ENCODE results near the gene ZBTB42.

ZBTB42 gene

DNA sequence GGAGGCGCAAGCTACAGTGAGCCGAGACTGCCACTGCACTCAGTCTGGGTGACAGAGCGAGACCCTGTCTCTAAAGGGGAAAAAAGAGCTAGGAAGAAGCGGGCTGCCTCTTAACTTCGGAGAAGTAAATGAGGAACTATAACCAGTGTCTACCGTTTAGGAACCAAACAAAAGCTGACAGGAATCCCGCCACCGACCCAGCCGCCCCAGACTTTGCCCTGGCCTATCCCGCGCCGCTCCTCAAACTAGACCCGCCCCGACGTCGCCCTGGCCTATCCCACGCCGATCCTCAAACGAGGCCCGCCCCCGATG lies 48.5 kb upstream of the ZBTB42 start:
- TF ChIP-seq ZNF248 (tag by site-specific recombination; IDR thresholded peaks at IDR 0.05) (no peak), GLIS2 (tag by site-specific recombination; IDR thresholded peaks at IDR 0.05) (no peak), GLIS1 (tag by site-specific recombination; IDR thresholded peaks at IDR 0.05) (no peak), KLF16 (tag by site-specific recombination; IDR thresholded peaks at IDR 0.05) (no peak), ZNF211 (tag by site-specific recombination; IDR thresholded peaks at IDR 0.05; ENCODE audit: low read depth) (no peak), ZNF266 (tag by site-specific recombination; IDR thresholded peaks at IDR 0.05; ENCODE audit: low read depth) (no peak), ZNF654 (tag by site-specific recombination; IDR thresholded peaks at IDR 0.05; ENCODE audit: low read depth) (no peak), ZNF157 (tag by site-specific recombination; IDR thresholded peaks at IDR 0.05) (no peak), ZNF112 (tag by site-specific recombination; IDR thresholded peaks at IDR 0.05) (no peak), SETDB1 (IDR thresholded peaks at IDR 0.05; ENCODE audit: insufficient read length, low read length) (no peak), ZNF660 (tag by site-specific recombination; IDR thresholded peaks at IDR 0.05) (no peak), ZNF837 (tag by site-specific recombination; IDR thresholded peaks at IDR 0.05) (no peak), GLI2 (tag by site-specific recombination; IDR thresholded peaks at IDR 0.05; ENCODE audit: borderline replicate concordance, low read depth) (no peak), ZNF404 (tag by site-specific recombination; IDR thresholded peaks at IDR 0.05) (no peak), ZNF175 (tag by site-specific recombination; IDR thresholded peaks at IDR 0.05) (no peak)
- TF ChIP-seq, protein P1, sequence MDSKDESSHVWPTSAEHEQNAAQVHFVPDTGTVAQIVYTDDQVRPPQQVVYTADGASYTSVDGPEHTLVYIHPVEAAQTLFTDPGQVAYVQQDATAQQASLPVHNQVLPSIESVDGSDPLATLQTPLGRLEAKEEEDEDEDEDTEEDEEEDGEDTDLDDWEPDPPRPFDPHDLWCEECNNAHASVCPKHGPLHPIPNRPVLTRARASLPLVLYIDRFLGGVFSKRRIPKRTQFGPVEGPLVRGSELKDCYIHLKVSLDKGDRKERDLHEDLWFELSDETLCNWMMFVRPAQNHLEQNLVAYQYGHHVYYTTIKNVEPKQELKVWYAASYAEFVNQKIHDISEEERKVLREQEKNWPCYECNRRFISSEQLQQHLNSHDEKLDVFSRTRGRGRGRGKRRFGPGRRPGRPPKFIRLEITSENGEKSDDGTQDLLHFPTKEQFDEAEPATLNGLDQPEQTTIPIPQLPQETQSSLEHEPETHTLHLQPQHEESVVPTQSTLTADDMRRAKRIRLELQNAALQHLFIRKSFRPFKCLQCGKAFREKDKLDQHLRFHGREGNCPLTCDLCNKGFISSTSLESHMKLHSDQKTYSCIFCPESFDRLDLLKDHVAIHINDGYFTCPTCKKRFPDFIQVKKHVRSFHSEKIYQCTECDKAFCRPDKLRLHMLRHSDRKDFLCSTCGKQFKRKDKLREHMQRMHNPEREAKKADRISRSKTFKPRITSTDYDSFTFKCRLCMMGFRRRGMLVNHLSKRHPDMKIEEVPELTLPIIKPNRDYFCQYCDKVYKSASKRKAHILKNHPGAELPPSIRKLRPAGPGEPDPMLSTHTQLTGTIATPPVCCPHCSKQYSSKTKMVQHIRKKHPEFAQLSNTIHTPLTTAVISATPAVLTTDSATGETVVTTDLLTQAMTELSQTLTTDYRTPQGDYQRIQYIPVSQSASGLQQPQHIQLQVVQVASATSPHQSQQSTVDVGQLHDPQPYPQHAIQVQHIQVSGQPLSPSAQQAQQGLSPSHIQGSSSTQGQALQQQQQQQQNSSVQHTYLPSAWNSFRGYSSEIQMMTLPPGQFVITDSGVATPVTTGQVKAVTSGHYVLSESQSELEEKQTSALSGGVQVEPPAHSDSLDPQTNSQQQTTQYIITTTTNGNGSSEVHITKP (tag by site-specific recombination; IDR thresholded peaks at IDR 0.05), result no peak
- TF ChIP-seq, protein P2, sequence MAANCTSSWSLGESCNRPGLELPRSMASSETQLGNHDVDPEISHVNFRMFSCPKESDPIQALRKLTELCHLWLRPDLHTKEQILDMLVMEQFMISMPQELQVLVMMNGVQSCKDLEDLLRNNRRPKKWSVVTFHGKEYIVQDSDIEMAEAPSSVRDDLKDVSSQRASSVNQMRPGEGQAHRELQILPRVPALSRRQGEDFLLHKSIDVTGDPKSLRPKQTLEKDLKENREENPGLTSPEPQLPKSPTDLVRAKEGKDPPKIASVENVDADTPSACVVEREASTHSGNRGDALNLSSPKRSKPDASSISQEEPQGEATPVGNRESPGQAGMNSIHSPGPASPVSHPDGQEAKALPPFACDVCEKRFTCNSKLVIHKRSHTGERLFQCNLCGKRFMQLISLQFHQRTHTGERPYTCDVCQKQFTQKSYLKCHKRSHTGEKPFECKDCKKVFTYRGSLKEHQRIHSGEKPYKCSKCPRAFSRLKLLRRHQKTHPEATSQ (tag by site-specific recombination; IDR thresholded peaks at IDR 0.05), result no peak
- TF ChIP-seq, protein P3, sequence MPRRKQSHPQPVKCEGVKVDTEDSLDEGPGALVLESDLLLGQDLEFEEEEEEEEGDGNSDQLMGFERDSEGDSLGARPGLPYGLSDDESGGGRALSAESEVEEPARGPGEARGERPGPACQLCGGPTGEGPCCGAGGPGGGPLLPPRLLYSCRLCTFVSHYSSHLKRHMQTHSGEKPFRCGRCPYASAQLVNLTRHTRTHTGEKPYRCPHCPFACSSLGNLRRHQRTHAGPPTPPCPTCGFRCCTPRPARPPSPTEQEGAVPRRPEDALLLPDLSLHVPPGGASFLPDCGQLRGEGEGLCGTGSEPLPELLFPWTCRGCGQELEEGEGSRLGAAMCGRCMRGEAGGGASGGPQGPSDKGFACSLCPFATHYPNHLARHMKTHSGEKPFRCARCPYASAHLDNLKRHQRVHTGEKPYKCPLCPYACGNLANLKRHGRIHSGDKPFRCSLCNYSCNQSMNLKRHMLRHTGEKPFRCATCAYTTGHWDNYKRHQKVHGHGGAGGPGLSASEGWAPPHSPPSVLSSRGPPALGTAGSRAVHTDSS (tag by site-specific recombination; IDR thresholded peaks at IDR 0.05), result no peak
- TF ChIP-seq, protein P4, sequence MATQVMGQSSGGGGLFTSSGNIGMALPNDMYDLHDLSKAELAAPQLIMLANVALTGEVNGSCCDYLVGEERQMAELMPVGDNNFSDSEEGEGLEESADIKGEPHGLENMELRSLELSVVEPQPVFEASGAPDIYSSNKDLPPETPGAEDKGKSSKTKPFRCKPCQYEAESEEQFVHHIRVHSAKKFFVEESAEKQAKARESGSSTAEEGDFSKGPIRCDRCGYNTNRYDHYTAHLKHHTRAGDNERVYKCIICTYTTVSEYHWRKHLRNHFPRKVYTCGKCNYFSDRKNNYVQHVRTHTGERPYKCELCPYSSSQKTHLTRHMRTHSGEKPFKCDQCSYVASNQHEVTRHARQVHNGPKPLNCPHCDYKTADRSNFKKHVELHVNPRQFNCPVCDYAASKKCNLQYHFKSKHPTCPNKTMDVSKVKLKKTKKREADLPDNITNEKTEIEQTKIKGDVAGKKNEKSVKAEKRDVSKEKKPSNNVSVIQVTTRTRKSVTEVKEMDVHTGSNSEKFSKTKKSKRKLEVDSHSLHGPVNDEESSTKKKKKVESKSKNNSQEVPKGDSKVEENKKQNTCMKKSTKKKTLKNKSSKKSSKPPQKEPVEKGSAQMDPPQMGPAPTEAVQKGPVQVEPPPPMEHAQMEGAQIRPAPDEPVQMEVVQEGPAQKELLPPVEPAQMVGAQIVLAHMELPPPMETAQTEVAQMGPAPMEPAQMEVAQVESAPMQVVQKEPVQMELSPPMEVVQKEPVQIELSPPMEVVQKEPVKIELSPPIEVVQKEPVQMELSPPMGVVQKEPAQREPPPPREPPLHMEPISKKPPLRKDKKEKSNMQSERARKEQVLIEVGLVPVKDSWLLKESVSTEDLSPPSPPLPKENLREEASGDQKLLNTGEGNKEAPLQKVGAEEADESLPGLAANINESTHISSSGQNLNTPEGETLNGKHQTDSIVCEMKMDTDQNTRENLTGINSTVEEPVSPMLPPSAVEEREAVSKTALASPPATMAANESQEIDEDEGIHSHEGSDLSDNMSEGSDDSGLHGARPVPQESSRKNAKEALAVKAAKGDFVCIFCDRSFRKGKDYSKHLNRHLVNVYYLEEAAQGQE (tag by site-specific recombination; IDR thresholded peaks at IDR 0.05), result no peak
- Histone ChIP-seq H3K4me1 (ENCODE audit: control insufficient read depth, insufficient read depth, low read length) (no peaks in the 10 kb centered on the region; the same call in 1 of the 2 replicates), H3K36me3 (ENCODE audit: control insufficient read depth in 2 of 2, insufficient read depth in 1 of 2, low read length in 2 of 2) (peaks cover 0 to 36% of the 10 kb centered on the region in 2 experiments; a peak in 1 of 3 replicates), H3K4me3 (ENCODE audit: low read depth, low read length) (peak overlapping the region; percentile 32), H3K27ac (ENCODE audit: extremely low read depth, low read depth, low read length) (peak overlapping the region; percentile 83), H3K9me3 (ENCODE audit: control insufficient read depth, insufficient read depth, low read depth, low read length) (no peaks in the 10 kb centered on the region)
- ChIA-PET POLR2A (interaction anchor here (0.6 to 2.4 kb wide), 21 partner anchors 9 to 549 kb away, joined by 3 to 14 read pairs (median 4); partner anchors contain the start of gene CEP170B), CTCF (interaction anchor here (0.6 to 1.0 kb wide), 7 partner anchors 27 to 254 kb away, joined by 3 to 7 read pairs (median 3); partner anchors contain the start of gene ADSS1)

All from HEK293 (cell line).